ENCODE measurements around the gene ANKRD37.
"Not testable (repeated sequence)": the region's sequence is repeated elsewhere in the genome, so short reads cannot be mapped to it uniquely, and the experiment has no call there.

ANKRD37 gene

GRCh38 chr4:185359767-185360446, 36.7 kb upstream of the ANKRD37 start:
- Histone ChIP-seq H3K36me3 (peaks cover 28% of the 10 kb centered on the region), H3K9ac (no peak overlapping the region), H3K27ac (no peak overlapping the region), H3K27me3 (no peaks in the 10 kb centered on the region), H3K4me1 (no peaks in the 10 kb centered on the region), H3K4me2 (no peak overlapping the region), H4K20me1 (no peaks in the 10 kb centered on the region), H3K4me3 (no peak overlapping the region), H3K9me3 (no peaks in the 10 kb centered on the region)
- no peak for TF ChIP-seq Cebpa-rat (IDR thresholded peaks at IDR 0.05)

- no peak overlapping the region for H3K4me2 ChIP-seq
- peaks cover 27% of the 10 kb centered on the region for H3K36me3 ChIP-seq
- no peaks in the 10 kb centered on the region for H4K20me1 ChIP-seq
- no peak overlapping the region for H3K4me3 ChIP-seq
- no peak overlapping the region for H3K9ac ChIP-seq
- no peak for TF ChIP-seq Cebpa-rat (IDR thresholded peaks at IDR 0.05)
- H3K4me1 ChIP-seq: no peaks in the 10 kb centered on the region
- no peaks in the 10 kb centered on the region for H3K27me3 ChIP-seq
- H3K27ac ChIP-seq: no peak overlapping the region
- no peaks in the 10 kb centered on the region for H3K9me3 ChIP-seq
Measured at GRCh38 chr4:185361872-185362271, 34.8 kb upstream of the ANKRD37 start.

- not testable (repeated sequence) for H3K9ac ChIP-seq, H3K4me3 ChIP-seq, H3K4me1 ChIP-seq, H3K27me3 ChIP-seq, H3K27ac ChIP-seq, H4K20me1 ChIP-seq, H3K9me3 ChIP-seq, H3K4me2 ChIP-seq
- H3K36me3 ChIP-seq: peaks cover 27% of the 10 kb centered on the region
Measured at GRCh38 chr4:185362570-185362969, 34.1 kb upstream of the ANKRD37 start.

GRCh38 chr4:185363251-185363650, 33.4 kb upstream of the ANKRD37 start:
- TF ChIP-seq Cebpa-rat (IDR thresholded peaks at IDR 0.05): no peak
- H3K27me3 ChIP-seq: no peaks in the 10 kb centered on the region
- H3K36me3 ChIP-seq: peaks cover 28% of the 10 kb centered on the region
- no peaks in the 10 kb centered on the region for H4K20me1 ChIP-seq
- H3K9ac ChIP-seq: no peak overlapping the region
- H3K4me3 ChIP-seq: no peak overlapping the region
- H3K9me3 ChIP-seq: no peaks in the 10 kb centered on the region
- H3K4me1 ChIP-seq: no peaks in the 10 kb centered on the region
- H3K27ac ChIP-seq: no peak overlapping the region
- no peak overlapping the region for H3K4me2 ChIP-seq

DNA sequence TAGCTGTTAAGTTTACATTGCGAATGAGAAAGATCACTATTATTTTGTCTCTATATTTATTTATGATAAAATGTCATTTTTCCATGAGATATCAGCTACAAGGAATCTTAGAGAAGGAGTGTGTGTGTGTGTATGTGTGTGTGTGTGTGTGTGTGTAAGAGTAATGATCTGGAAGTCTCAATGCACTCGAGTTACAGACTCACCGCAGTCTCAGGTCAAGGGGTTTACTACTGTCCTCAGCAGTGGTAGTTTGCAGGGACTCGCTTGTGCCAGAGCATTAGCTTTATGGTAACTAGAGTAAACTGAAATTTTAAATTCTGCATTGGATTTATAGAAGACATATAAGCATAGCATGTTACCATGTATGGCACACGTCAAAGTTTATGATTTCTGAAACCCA, 31.8 kb upstream of the ANKRD37 start:
- Histone ChIP-seq H3K4me1 (no peaks in the 10 kb centered on the region), H3K4me2 (no peak overlapping the region), H4K20me1 (no peaks in the 10 kb centered on the region), H3K27me3 (no peaks in the 10 kb centered on the region), H3K9ac (no peak overlapping the region), H3K9me3 (no peaks in the 10 kb centered on the region), H3K36me3 (peaks cover 29% of the 10 kb centered on the region), H3K4me3 (no peak overlapping the region), H3K27ac (no peak overlapping the region)
- TF ChIP-seq Cebpa-rat (IDR thresholded peaks at IDR 0.05): no peak

DNA sequence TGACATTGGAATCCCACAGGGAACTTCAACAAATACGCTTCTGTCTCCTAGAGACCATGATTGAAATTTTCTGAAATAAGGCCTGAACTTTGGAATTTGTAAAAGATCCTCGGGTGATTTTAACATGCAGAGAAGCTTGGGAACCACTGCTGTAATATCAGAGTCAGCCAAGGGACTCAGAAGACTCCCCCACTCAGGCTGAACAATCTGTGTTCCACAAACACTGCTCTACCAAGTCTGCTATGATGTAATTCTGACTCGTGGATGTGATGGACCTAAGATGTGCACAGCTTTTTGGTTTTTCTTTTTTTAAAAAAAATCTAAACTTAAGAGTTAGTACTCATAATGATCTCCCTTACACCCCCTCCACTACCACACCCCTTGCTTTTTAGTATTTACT, 26.9 kb upstream of the ANKRD37 start:
- no peaks in the 10 kb centered on the region for H3K27me3 ChIP-seq
- no peak overlapping the region for H3K4me2 ChIP-seq
- H3K9me3 ChIP-seq: no peaks in the 10 kb centered on the region
- no peaks in the 10 kb centered on the region for H3K4me1 ChIP-seq
- peaks cover 51% of the 10 kb centered on the region for H3K36me3 ChIP-seq
- TF ChIP-seq Cebpa-rat (IDR thresholded peaks at IDR 0.05): no peak
- H3K9ac ChIP-seq: no peak overlapping the region
- H3K27ac ChIP-seq: no peak overlapping the region
- H3K4me3 ChIP-seq: no peak overlapping the region
- H4K20me1 ChIP-seq: no peaks in the 10 kb centered on the region

DNA sequence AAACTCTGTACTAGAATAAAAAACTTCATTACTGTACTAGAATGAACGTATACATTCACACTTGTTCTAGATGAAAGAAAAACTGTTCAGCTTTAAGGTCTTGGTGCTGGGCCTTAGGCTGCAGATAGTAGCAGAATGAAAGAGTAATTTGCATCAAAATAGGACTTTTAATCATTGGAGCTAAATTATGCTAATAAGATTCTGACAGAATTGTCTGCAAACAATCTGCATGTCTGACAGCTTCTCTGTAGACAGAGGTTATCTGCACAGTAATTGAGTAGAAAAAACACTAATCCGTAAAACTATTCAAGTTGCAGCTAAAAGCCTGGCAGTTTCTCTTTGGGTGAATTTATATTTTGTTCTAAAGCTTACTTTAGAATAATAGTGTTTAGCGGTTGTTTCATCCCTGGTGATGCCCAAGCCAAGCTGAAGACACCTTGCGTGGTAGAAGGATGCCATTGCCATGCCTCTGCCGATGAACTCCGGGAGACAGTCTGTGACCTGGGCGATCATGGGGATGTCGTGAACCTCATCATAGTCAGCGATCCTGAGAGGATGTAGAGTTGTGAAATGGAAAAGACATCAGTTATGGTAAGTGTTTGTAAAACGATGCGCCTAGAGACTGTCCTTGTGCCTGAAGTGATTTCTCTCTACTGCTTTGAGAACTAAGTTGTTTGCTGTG, 26.2 kb upstream of the ANKRD37 start:
- Histone ChIP-seq H3K9me3 (no peaks in the 10 kb centered on the region), H3K9ac (no peak overlapping the region), H3K4me1 (no peaks in the 10 kb centered on the region), H3K27me3 (no peaks in the 10 kb centered on the region), H3K27ac (no peak overlapping the region), H3K36me3 (peaks cover 51% of the 10 kb centered on the region), H3K4me2 (no peak overlapping the region), H4K20me1 (no peaks in the 10 kb centered on the region), H3K4me3 (no peak overlapping the region)
- TF ChIP-seq Cebpa-rat (IDR thresholded peaks at IDR 0.05): no peak

- no peaks in the 10 kb centered on the region for H4K20me1 ChIP-seq
- no peaks in the 10 kb centered on the region for H3K27me3 ChIP-seq
- peaks cover 51% of the 10 kb centered on the region for H3K36me3 ChIP-seq
- no peak for TF ChIP-seq Cebpa-rat (IDR thresholded peaks at IDR 0.05)
- no peaks in the 10 kb centered on the region for H3K9me3 ChIP-seq
- no peak overlapping the region for H3K27ac ChIP-seq
- H3K9ac ChIP-seq: no peak overlapping the region
- H3K4me2 ChIP-seq: no peak overlapping the region
- H3K4me3 ChIP-seq: no peak overlapping the region
- H3K4me1 ChIP-seq: no peaks in the 10 kb centered on the region
Measured at GRCh38 chr4:185371702-185372101, 24.9 kb upstream of the ANKRD37 start.

- Histone ChIP-seq H3K4me2 (no peak overlapping the region), H3K4me3 (no peak overlapping the region)
Measured at GRCh38 chr4:185374027-185374426, 22.6 kb upstream of the ANKRD37 start.

DNA sequence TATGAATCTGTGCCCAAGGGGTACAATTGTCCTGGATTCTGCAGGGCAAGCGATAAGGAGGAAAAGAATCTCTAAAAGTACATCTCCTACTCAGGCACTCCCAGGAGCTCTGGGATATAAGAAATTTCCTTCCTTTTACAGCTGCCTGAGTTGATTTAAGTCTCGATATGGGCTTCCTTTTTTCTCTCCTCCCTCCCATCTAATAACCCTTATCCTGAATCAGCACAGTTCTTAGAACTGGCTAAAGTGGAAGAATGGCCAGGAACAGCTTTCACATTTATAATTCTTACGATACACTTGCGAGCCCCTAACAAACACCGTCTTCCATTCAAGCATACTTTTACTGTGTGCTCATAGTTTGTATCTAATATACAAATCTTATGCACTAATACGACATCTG, 22.1 kb upstream of the ANKRD37 start:
- no peaks in the 10 kb centered on the region for H3K4me1 ChIP-seq
- H3K27ac ChIP-seq: no peak overlapping the region
- H3K36me3 ChIP-seq: peaks cover 40% of the 10 kb centered on the region
- H3K4me2 ChIP-seq: no peak overlapping the region
- H3K4me3 ChIP-seq: no peak overlapping the region
- peaks cover 1% of the 10 kb centered on the region; the same call in 1 of the 2 replicates for H3K9me3 ChIP-seq
- H3K9ac ChIP-seq: no peak overlapping the region
- H4K20me1 ChIP-seq: no peaks in the 10 kb centered on the region
- no peak for TF ChIP-seq Cebpa-rat (IDR thresholded peaks at IDR 0.05)
- H3K27me3 ChIP-seq: no peaks in the 10 kb centered on the region

More at GRCh38 chr4:185374027-185374426, 22.6 kb upstream of the ANKRD37 start:
- no peak overlapping the region for H3K27ac ChIP-seq
- no peak overlapping the region for H3K9ac ChIP-seq
- H3K4me1 ChIP-seq: no peaks in the 10 kb centered on the region
- peaks cover 44% of the 10 kb centered on the region for H3K36me3 ChIP-seq
- TF ChIP-seq Cebpa-rat (IDR thresholded peaks at IDR 0.05): no peak
- no peaks in the 10 kb centered on the region for H3K9me3 ChIP-seq
- H4K20me1 ChIP-seq: no peaks in the 10 kb centered on the region
- H3K27me3 ChIP-seq: no peaks in the 10 kb centered on the region
